SK-N-SH treated with all-trans-retinoic acid at 6 μM for 48 hours (cell line): ENCODE measurements around the gene MT1X.
"Not testable (repeated sequence)": the region's sequence is repeated elsewhere in the genome, so short reads cannot be mapped to it uniquely, and the experiment has no call there.

Experiments used
- ATAC-seq: fragments of 200-7000 bp; cut with Tn5 transposase; 3 replicates; pipeline ENCODE4 v1.9.1; 2020; ENCODE audit warnings: mild to moderate bottlenecking, moderate library complexity
- ARNTL ChIP-seq: fragments of 450-650 bp; formaldehyde crosslinking; IDR thresholded peaks from 2 replicates; pipeline ENCODE4 v1.5.0; 2020; ENCODE audit warnings: low read depth, mild to moderate bottlenecking, moderate library complexity, borderline replicate concordance
- BACH2 ChIP-seq: fragments of 250-450 bp; sonication (Bioruptor Pico); IDR thresholded peaks from 2 replicates; pipeline ENCODE4 v1.9.0; 2021; ENCODE audit warnings: mild to moderate bottlenecking, borderline replicate concordance
- CSDC2 ChIP-seq: fragments of 250-450 bp; sonication (Bioruptor Pico); IDR thresholded peaks from 2 replicates; pipeline ENCODE4 v1.5.0; 2020; ENCODE audit warnings: mild to moderate bottlenecking, moderate library complexity
- ESRRG ChIP-seq: fragments of 250-450 bp; sonication (Bioruptor Pico); IDR thresholded peaks from 2 replicates; pipeline ENCODE4 v1.6.1; 2021; ENCODE audit warnings: mild to moderate bottlenecking
- GLIS3 ChIP-seq: fragments of 250-450 bp; sonication (Bioruptor Pico); IDR thresholded peaks from 2 replicates; pipeline ENCODE4 v1.5.0; 2020; ENCODE audit warnings: mild to moderate bottlenecking, moderate library complexity
- ISL1 ChIP-seq: fragments of 250-450 bp; sonication (Bioruptor Pico); IDR thresholded peaks from 2 replicates; pipeline ENCODE4 v2.1.2; 2022; ENCODE audit warnings: mild to moderate bottlenecking, moderate library complexity
- OSR1 ChIP-seq: fragments of 250-450 bp; sonication (Bioruptor Pico); IDR thresholded peaks from 2 replicates; pipeline ENCODE4 v1.8.0; 2022; ENCODE audit warnings: moderate library complexity, mild to moderate bottlenecking, inconsistent platforms
- PPARA ChIP-seq: fragments of 250-450 bp; sonication (Bioruptor Pico); IDR thresholded peaks from 2 replicates; pipeline ENCODE4 v1.5.0; 2020; ENCODE audit warnings: mild to moderate bottlenecking, borderline replicate concordance
- RARB ChIP-seq: fragments of 250-450 bp; sonication (Bioruptor Pico); IDR thresholded peaks from 2 replicates; pipeline ENCODE4 v1.8.0; 2021; ENCODE audit warnings: mild to moderate bottlenecking, moderate library complexity
- SNAI2 ChIP-seq: fragments of 250-450 bp; sonication (Bioruptor Pico); IDR thresholded peaks from 2 replicates; pipeline ENCODE4 v1.5.0; 2020; ENCODE audit warnings: mild to moderate bottlenecking, moderate library complexity
- TCF4 ChIP-seq: fragments of 250-450 bp; sonication (Bioruptor Pico); IDR thresholded peaks from 2 replicates; pipeline ENCODE4 v1.8.0; 2021; ENCODE audit warnings: mild to moderate bottlenecking, moderate library complexity, borderline replicate concordance
- ZC3H10 ChIP-seq: fragments of 250-450 bp; sonication (Bioruptor Pico); IDR thresholded peaks from 2 replicates; pipeline ENCODE4 v1.5.1; 2021; ENCODE audit warnings: mild to moderate bottlenecking, moderate library complexity
- ZFP3 ChIP-seq: fragments of 250-450 bp; sonication (Bioruptor Pico); IDR thresholded peaks from 2 replicates; pipeline ENCODE4 v1.5.0; 2020; ENCODE audit warnings: mild to moderate bottlenecking, moderate library complexity
- ZFP30 ChIP-seq: fragments of 450-650 bp; formaldehyde crosslinking; IDR thresholded peaks from 2 replicates; pipeline ENCODE4 v1.5.0; 2022; ENCODE audit warnings: mild to moderate bottlenecking, moderate library complexity
- ZNF70 ChIP-seq: fragments of 450-650 bp; formaldehyde crosslinking; IDR thresholded peaks from 2 replicates; pipeline ENCODE4 v1.5.0; 2020; ENCODE audit warnings: mild to moderate bottlenecking, moderate library complexity
- TF ChIP-seq, protein P1 (sequence below): fragments of 250-450 bp; sonication (Bioruptor Pico); IDR thresholded peaks from 2 replicates; pipeline ENCODE4 v1.8.0; 2020; ENCODE audit warnings: mild to moderate bottlenecking, moderate library complexity, borderline replicate concordance
- TF ChIP-seq, protein P2 (sequence below): fragments of 250-450 bp; sonication (Bioruptor Pico); IDR thresholded peaks from 2 replicates; pipeline ENCODE4 v1.5.1; 2020; ENCODE audit warnings: low read depth, mild to moderate bottlenecking, moderate library complexity
- TF ChIP-seq, protein P3 (sequence below): fragments of 250-450 bp; sonication (Bioruptor Pico); IDR thresholded peaks from 2 replicates; pipeline ENCODE4 v1.8.0; 2021; ENCODE audit warnings: low read depth, mild to moderate bottlenecking, moderate library complexity, borderline replicate concordance
- TF ChIP-seq, protein P4 (sequence below): fragments of 250-450 bp; sonication (Bioruptor Pico); IDR thresholded peaks from 2 replicates; pipeline ENCODE4 v1.5.0; 2020; ENCODE audit warnings: mild to moderate bottlenecking, moderate library complexity

Gene MT1X

DNA sequence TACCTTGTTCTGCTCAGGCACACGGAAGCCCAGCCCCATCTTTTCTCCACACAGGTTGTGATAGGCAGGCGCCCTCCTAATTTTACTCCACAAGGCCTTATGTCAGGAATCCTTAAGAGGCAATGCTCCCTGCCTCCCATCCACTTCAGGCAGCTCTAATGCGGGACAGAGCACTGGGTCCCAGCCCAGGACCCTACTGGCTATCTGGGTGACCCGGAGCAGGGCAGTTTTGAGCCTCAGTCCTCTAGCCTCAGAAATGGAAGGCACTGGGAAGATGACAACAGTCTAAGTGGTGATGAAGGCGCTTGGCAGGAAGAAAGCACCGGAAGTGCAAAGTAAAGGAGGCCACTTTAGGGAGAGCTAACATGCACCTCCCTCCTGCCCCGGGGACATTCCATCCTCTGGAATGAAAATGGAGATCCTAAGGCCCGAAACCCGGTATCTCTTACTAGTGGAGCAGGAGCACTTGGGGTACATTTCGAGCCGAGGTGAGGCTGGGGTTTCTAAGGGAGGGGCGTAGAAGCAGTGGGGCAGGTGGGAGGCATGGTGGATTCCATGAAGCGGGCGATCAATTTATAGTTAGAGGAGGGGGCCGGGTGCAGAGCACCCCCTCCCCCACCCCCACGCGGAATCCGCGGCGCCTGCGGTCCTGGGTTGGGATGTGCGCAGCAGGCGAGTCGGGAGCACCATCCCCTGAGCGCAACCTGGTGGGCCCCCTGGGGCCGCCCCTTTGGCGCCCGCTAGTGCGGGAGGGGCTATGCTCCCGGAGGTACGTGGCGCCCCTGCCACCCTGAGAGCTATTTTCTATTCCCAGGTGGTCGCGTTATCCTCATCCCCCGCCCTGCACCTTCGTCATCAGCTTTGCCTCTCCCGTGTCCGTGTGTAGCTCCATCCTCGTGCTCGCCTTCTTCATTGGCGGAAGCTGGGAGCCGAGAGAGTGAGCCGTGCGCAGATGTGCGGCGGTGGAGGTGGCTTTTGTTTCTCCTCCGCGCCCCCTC, 19.6 kb upstream of the MT1X start:
- TF ChIP-seq SNAI2 (CRISPR knock-in tag) (no peak), ZFP3 (no peak), ISL1 (CRISPR knock-in tag) (no peak), RARB (no peak), PPARA (no peak), TCF4 (CRISPR knock-in tag) (no peak), ZC3H10 (CRISPR knock-in tag) (no peak), ZFP30 (CRISPR knock-in tag) (no peak), GLIS3 (CRISPR knock-in tag) (no peak), ESRRG (CRISPR knock-in tag) (no peak), ARNTL (CRISPR knock-in tag) (no peak), ZNF70 (CRISPR knock-in tag) (no peak), CSDC2 (no peak), BACH2 (CRISPR knock-in tag) (no peak)
- TF ChIP-seq, protein P1, sequence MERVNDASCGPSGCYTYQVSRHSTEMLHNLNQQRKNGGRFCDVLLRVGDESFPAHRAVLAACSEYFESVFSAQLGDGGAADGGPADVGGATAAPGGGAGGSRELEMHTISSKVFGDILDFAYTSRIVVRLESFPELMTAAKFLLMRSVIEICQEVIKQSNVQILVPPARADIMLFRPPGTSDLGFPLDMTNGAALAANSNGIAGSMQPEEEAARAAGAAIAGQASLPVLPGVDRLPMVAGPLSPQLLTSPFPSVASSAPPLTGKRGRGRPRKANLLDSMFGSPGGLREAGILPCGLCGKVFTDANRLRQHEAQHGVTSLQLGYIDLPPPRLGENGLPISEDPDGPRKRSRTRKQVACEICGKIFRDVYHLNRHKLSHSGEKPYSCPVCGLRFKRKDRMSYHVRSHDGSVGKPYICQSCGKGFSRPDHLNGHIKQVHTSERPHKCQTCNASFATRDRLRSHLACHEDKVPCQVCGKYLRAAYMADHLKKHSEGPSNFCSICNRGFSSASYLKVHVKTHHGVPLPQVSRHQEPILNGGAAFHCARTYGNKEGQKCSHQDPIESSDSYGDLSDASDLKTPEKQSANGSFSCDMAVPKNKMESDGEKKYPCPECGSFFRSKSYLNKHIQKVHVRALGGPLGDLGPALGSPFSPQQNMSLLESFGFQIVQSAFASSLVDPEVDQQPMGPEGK (CRISPR knock-in tag) = no peak
- TF ChIP-seq, protein P2, sequence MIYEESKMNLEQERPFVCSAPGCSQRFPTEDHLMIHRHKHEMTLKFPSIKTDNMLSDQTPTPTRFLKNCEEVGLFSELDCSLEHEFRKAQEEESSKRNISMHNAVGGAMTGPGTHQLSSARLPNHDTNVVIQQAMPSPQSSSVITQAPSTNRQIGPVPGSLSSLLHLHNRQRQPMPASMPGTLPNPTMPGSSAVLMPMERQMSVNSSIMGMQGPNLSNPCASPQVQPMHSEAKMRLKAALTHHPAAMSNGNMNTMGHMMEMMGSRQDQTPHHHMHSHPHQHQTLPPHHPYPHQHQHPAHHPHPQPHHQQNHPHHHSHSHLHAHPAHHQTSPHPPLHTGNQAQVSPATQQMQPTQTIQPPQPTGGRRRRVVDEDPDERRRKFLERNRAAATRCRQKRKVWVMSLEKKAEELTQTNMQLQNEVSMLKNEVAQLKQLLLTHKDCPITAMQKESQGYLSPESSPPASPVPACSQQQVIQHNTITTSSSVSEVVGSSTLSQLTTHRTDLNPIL = no peak
- TF ChIP-seq, protein P3, sequence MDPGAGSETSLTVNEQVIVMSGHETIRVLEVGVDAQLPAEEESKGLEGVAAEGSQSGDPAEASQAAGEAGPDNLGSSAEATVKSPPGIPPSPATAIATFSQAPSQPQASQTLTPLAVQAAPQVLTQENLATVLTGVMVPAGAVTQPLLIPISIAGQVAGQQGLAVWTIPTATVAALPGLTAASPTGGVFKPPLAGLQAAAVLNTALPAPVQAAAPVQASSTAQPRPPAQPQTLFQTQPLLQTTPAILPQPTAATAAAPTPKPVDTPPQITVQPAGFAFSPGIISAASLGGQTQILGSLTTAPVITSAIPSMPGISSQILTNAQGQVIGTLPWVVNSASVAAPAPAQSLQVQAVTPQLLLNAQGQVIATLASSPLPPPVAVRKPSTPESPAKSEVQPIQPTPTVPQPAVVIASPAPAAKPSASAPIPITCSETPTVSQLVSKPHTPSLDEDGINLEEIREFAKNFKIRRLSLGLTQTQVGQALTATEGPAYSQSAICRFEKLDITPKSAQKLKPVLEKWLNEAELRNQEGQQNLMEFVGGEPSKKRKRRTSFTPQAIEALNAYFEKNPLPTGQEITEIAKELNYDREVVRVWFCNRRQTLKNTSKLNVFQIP (CRISPR knock-in tag) = no peak
- TF ChIP-seq, all 23 proteins: peak for 0
- ATAC-seq = no peak

DNA sequence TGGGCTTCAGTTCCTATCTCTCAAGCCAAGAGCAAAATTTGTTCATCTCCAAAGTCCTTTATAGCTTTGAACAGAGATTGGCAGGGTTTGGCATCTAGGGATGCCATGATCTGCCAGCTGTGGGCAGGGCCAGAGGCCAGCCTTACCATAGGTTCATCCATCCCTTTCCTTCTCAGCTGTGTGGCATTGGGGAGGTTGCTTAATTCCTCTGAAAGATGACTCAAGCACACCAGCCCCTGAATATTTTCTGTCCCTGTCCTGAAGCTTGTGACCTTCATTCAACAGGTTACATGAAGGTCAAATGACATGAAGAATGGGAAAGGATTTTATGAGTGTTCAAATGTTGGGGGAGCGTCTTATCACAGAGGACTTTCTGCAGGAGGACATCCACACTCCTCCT, 17.8 kb upstream of the MT1X start:
- TF ChIP-seq ISL1 (CRISPR knock-in tag) = no peak
- TF ChIP-seq OSR1 (CRISPR knock-in tag) = no peak
- TF ChIP-seq ZC3H10 (CRISPR knock-in tag) = no peak
- no peak for TF ChIP-seq CSDC2
- TF ChIP-seq, protein P3 (CRISPR knock-in tag) = no peak
- TF ChIP-seq, protein P4, sequence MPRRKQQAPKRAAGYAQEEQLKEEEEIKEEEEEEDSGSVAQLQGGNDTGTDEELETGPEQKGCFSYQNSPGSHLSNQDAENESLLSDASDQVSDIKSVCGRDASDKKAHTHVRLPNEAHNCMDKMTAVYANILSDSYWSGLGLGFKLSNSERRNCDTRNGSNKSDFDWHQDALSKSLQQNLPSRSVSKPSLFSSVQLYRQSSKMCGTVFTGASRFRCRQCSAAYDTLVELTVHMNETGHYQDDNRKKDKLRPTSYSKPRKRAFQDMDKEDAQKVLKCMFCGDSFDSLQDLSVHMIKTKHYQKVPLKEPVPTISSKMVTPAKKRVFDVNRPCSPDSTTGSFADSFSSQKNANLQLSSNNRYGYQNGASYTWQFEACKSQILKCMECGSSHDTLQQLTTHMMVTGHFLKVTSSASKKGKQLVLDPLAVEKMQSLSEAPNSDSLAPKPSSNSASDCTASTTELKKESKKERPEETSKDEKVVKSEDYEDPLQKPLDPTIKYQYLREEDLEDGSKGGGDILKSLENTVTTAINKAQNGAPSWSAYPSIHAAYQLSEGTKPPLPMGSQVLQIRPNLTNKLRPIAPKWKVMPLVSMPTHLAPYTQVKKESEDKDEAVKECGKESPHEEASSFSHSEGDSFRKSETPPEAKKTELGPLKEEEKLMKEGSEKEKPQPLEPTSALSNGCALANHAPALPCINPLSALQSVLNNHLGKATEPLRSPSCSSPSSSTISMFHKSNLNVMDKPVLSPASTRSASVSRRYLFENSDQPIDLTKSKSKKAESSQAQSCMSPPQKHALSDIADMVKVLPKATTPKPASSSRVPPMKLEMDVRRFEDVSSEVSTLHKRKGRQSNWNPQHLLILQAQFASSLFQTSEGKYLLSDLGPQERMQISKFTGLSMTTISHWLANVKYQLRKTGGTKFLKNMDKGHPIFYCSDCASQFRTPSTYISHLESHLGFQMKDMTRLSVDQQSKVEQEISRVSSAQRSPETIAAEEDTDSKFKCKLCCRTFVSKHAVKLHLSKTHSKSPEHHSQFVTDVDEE (CRISPR knock-in tag) = no peak
- no peak for TF ChIP-seq SNAI2 (CRISPR knock-in tag)
- TF ChIP-seq, protein P2 = no peak
- no peak for TF ChIP-seq ZFP30 (CRISPR knock-in tag)
- no peak for TF ChIP-seq TCF4 (CRISPR knock-in tag)
- TF ChIP-seq ZNF70 (CRISPR knock-in tag) = no peak
- no peak for TF ChIP-seq ESRRG (CRISPR knock-in tag)
- TF ChIP-seq, all 23 proteins: peak for 0

DNA sequence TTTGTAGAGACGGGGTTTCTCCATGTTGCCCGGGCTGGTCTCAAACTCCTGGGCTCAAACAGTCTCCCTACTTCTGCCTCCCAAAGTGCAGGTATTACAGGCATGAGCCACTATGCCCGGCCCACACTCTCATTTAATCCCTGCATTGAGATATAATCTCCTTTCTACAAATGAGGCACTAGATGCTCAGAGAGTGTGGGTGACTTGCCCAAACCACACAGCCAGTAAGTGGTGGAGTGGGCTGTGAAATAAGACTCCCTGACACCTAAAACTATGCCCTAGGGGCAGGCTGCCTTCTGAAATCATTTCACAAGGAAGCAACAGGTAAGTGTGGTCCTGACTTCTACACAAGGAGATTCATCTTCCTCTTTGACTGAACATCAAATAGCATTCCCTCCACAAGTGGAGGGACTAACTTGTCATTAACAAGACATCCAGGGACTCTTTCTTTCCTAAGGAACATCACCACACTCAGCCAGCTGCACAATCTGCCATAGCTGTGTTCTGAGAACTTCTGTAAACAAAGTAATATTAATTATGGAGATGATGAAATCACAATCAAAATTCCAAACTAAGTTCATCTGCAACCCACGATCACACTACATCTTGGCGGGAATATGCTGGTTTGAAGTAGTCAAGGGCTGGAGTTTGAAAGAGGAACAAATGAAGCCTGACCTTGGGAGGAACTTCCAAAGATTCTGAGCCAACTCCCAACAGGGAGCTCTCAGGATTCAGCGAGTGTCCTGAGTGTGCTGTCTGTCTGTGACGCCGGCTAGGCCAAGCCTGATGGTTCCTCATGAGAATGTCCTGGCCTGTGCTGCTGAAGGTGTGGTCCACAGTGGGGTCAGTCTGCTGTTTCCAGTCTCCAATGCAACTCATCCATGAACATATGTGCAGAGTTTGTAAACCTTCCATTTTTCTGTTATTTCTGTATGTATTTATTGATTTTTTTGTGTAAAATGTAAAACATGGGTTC, 16.7 kb upstream of the MT1X start:
- ATAC-seq = not testable (repeated sequence)

More for the DNA sequence above, 17.8 kb upstream of the MT1X start:
- ATAC-seq = no peak
